ENCODE measurements around the gene INO80B. TPM values are rescaled to one million over a fixed set of nuclear protein-coding genes. Genes with fewer than 3 reads are reported as not detected.
A peak's percentile ranks its signal among the peaks of the same experiment; 100 is the strongest.
"Not testable (repeated sequence)": the region's sequence is repeated elsewhere in the genome, so short reads cannot be mapped to it uniquely, and the experiment has no call there.

INO80B gene
- total and polyA plus RNA-seq, 9 donors, result 9.4 to 60.9 (median 48.6) TPM

DNA sequence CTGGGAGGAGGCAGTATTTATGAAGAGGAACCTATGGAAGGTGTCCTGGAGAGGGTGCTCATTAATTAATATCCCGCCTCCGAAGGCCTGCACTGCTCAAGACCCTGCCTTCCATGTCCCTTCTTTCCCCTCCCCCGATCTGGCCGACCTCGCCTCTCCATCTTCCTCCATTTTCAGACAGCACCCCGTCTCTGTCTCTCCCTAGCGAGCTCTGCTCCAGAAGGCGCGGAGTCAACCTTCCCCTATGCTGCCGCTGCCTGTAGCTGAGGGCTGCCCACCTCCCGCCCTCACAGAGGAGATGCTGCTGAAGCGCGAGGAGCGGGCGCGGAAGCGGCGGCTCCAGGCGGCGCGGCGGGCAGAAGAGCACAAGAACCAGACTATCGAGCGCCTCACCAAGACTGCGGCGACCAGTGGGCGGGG is 2.3 kb downstream of the INO80B start:
- Histone ChIP-seq H3K4me3 (peak overlapping the region; percentile 54), H3K36me3 (no peaks in the 10 kb centered on the region), H3K27me3 (no peaks in the 10 kb centered on the region), H3K4me1 (ENCODE audit: insufficient read depth) (peaks cover 9% of the 10 kb centered on the region), H3K27ac (peak overlapping the region; percentile 81 to 85), H3K9me3 (no peaks in the 10 kb centered on the region)
- intact Hi-C loops (cut with DNase I), result no loop called here
- no peak for TF ChIP-seq EP300 (IDR thresholded peaks at IDR 0.05)
- no peak for TF ChIP-seq POLR2A (IDR thresholded peaks at IDR 0.05)
- TF ChIP-seq, protein P1, sequence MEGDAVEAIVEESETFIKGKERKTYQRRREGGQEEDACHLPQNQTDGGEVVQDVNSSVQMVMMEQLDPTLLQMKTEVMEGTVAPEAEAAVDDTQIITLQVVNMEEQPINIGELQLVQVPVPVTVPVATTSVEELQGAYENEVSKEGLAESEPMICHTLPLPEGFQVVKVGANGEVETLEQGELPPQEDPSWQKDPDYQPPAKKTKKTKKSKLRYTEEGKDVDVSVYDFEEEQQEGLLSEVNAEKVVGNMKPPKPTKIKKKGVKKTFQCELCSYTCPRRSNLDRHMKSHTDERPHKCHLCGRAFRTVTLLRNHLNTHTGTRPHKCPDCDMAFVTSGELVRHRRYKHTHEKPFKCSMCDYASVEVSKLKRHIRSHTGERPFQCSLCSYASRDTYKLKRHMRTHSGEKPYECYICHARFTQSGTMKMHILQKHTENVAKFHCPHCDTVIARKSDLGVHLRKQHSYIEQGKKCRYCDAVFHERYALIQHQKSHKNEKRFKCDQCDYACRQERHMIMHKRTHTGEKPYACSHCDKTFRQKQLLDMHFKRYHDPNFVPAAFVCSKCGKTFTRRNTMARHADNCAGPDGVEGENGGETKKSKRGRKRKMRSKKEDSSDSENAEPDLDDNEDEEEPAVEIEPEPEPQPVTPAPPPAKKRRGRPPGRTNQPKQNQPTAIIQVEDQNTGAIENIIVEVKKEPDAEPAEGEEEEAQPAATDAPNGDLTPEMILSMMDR (IDR thresholded peaks at IDR 0.05), result no peak
- WGBS, 3 donors, result 2% methylated on average over 27 of the region's 27 CpGs
- no peak for DNase-seq

DNA sequence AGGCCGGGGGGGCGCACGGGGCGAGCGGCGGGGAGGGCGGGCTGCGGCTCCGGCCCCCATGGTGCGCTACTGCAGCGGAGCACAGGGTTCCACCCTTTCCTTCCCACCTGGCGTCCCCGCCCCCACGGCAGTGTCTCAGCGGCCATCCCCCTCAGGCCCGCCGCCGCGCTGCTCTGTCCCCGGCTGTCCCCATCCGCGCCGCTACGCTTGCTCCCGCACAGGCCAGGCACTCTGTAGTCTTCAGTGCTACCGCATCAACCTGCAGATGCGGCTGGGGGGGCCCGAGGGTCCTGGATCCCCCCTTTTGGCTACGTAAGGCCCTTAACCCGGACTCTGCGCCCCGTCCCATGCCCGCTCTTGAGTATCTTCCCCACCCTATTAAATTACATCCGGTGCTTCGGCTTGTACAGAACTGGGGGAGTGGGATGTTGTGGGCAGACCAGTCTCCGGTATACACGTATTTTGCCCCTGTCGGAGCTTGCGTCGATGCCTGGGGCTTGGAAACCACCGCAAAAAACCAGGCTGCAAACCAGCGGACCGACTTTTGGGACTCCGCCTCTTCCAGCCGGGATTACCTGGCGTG is 2.8 kb downstream of the INO80B start:
- DNase-seq, result peak; percentile 65 to 82 (median 72)
- intact Hi-C loops (cut with DNase I), result no loop called here

DNA sequence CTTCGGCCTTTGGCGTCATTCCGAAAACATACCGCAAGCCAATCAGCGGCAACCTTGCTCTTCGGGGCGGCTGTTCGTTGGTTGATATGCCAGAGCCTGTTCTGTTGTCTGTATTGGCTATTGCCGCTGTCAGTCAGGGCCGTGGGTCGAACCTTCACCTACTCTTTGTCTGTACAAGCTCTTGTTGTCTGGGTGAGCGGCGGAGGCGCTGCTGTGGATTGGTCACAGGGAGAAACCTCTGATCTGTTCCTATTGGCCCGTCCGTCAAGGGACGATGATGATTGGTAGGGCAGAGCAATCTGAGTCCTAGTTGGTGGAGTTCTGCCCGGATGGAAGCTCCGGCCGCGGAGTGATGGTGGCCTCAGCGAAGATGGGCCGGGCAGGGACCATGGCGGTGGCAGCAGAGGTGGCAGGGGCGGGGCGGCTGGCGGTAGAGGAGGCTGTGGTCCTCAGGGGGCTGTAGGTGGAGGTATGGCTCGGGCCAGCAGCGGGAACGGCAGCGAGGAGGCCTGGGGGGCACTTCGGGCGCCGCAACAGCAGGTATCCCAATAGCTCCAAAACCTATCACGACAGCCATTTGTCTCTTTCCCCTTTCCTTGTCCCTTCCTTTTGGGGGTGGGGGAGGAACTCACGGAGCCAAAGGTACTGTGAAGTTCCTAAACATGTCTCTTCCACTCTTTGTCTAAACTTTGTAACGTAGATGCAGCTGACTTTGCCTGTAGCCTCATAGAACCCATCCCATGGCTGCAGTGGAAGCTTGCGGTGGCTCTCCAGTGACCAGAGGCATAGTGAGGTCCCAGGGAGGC is 3.4 kb downstream of the INO80B start, which contains the start of gene WBP1:
TSS of gene WBP1 (plus strand) at position 307 of the 806 bp plus-strand sequence. CDS start at position 472, 165 bp downstream.
- intact Hi-C loops (cut with DNase I), result no loop called here
- DNase-seq, result peak; percentile 99 to 100 (median 99)
- H3K27me3 ChIP-seq, result no peaks in the 10 kb centered on the region
- peaks cover 9% of the 10 kb centered on the region for H3K4me1 ChIP-seq (ENCODE audit: insufficient read depth)
- TF ChIP-seq EP300 (IDR thresholded peaks at IDR 0.05) (no peak), POLR2A (IDR thresholded peaks at IDR 0.05) (no peak)
- TF ChIP-seq, protein P1 (IDR thresholded peaks at IDR 0.05), result no peak
- peak within 1 kb of the TSS; percentile 81 to 85 for H3K27ac ChIP-seq
- 0 to 1% (median 0%) methylated on average over 37 to 38 of the region's 38 CpGs for WGBS, 3 donors
- H3K4me3 ChIP-seq, result peak within 1 kb of the TSS; percentile 62
- no peaks in the 10 kb centered on the region for H3K9me3 ChIP-seq
- no peaks in the 10 kb centered on the region for H3K36me3 ChIP-seq

More for the DNA sequence above, 2.8 kb downstream of the INO80B start:
- Histone ChIP-seq H3K36me3 (no peaks in the 10 kb centered on the region), H3K27ac (peak overlapping the region; percentile 81 to 85), H3K27me3 (no peaks in the 10 kb centered on the region), H3K4me1 (ENCODE audit: insufficient read depth) (peaks cover 9% of the 10 kb centered on the region), H3K4me3 (peak overlapping the region; percentile 54), H3K9me3 (no peaks in the 10 kb centered on the region)
- 0 to 1% (median 1%) methylated on average over 37 to 46 of the region's 46 CpGs for WGBS, 3 donors
- TF ChIP-seq, protein P1 (IDR thresholded peaks at IDR 0.05), result no peak
- peak; percentile 56 for TF ChIP-seq POLR2A (IDR thresholded peaks at IDR 0.05)
- peak; percentile 25 for TF ChIP-seq EP300 (IDR thresholded peaks at IDR 0.05)

DNA sequence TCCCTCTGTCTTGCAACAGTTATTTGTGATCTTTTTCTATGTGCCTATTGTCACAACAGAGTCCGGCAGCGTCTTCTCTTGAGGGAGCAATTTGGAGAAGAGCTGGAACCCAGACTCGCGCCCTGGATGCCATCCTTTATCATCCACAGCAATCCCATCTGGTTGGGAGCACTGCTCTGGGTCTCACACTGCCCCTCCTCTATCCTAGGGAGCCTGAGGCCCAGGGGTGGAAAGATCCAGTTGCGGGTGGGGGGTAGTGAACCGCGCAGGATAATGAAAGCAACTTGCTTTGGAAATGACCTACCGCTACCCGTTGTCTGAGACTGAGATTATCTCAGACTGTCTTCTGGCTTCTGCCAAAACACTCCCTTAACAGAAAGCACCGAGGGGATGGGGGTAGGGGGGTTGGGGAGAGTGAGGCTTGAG is 4.1 kb downstream of the INO80B start:
- Histone ChIP-seq H3K27me3 (no peaks in the 10 kb centered on the region), H3K27ac (peak overlapping the region in 1 of 2 donors; percentile 56), H3K36me3 (no peaks in the 10 kb centered on the region), H3K4me3 (peak overlapping the region; percentile 62), H3K9me3 (no peaks in the 10 kb centered on the region), H3K4me1 (ENCODE audit: insufficient read depth) (peaks cover 10% of the 10 kb centered on the region)
- intact Hi-C loops (cut with DNase I), result no loop called here
- DNase-seq, result no peak
- WGBS, 3 donors, result 0 to 1% (median 1%) methylated on average over 10 of the region's 10 CpGs
- TF ChIP-seq EP300 (IDR thresholded peaks at IDR 0.05) (no peak), POLR2A (IDR thresholded peaks at IDR 0.05) (no peak)
- TF ChIP-seq, protein P1 (IDR thresholded peaks at IDR 0.05), result no peak

DNA sequence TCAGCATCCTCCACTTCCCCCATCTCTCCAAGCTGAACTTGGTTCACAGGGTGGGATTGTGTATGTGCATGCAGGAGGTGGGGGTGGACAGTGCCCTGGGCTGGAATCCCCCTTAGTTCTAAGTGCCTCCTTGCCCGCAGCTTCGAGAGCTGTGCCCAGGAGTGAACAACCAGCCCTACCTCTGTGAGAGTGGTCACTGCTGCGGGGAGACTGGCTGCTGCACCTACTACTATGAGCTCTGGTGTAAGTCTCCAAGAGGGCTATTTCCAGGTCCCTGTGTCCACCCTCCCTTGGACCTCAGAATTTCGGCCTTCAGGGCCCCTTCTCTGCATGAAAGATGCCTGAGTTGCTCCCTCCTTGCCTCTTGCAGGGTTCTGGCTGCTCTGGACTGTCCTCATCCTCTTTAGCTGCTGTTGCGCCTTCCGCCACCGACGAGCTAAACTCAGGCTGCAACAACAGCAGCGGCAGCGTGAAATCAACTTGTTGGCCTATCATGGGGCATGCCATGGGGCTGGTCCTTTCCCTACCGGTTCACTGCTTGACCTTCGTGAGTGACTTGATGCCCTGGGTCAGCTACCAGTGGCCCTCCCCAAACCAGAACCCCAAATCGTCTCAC is 4.7 kb downstream of the INO80B start:
- H3K4me3 ChIP-seq; H3K36me3 ChIP-seq; intact Hi-C loops (cut with DNase I); H3K9me3 ChIP-seq; DNase-seq; H3K27ac ChIP-seq; H3K27me3 ChIP-seq: not testable (repeated sequence)
- WGBS, 3 donors, result 68 to 76% (median 69%) methylated on average over 13 of the region's 13 CpGs
- peaks cover 15% of the 10 kb centered on the region for H3K4me1 ChIP-seq (ENCODE audit: insufficient read depth)

DNA sequence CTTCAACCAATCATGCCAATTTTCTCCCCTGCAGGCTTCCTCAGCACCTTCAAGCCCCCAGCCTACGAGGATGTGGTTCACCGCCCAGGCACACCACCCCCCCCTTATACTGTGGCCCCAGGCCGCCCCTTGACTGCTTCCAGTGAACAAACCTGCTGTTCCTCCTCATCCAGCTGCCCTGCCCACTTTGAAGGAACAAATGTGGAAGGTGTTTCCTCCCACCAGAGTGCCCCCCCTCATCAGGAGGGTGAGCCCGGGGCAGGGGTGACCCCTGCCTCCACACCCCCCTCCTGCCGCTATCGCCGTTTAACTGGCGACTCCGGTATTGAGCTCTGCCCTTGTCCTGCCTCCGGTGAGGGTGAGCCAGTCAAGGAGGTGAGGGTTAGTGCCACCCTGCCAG is 5.3 kb downstream of the INO80B start:
- H3K9me3 ChIP-seq; H3K27me3 ChIP-seq; H3K36me3 ChIP-seq; H3K4me3 ChIP-seq; H3K27ac ChIP-seq; intact Hi-C loops (cut with DNase I); DNase-seq: not testable (repeated sequence)
- peaks cover 15% of the 10 kb centered on the region for H3K4me1 ChIP-seq (ENCODE audit: insufficient read depth)
- WGBS, 3 donors, result 64 to 69% (median 65%) methylated on average over 10 of the region's 10 CpGs

Measured in ovary (tissue), 9 donors.